Upper lobe of left lung (tissue), 4 donors: ENCODE data around the gene SHISA6.

Experiments
- CTCF ChIP-seq, 6 experiments: fragments of 450-650 bp in 4 of 6; fragments of 200-600 bp in 2 of 6; sonication (generic) in 2 of 6; IDR thresholded peaks; one replicate each; pipeline ENCODE4 v1.5.1; 2016 to 2019; ENCODE audit warnings: antibody characterized with exemption in 6 of 6
- POLR2AphosphoS5 ChIP-seq, 2 donors: sonication (generic); formaldehyde crosslinking; IDR thresholded peaks; one replicate each; pipeline ENCODE4 v1.5.1; 2017; ENCODE audit warnings: antibody characterized with exemption in 2 of 2

- TF ChIP-seq POLR2AphosphoS5 (IDR thresholded peaks at IDR 0.05) (no peak), CTCF (IDR thresholded peaks at IDR 0.05) (no peak)
Observed at GRCh38 chr17:11486101-11486867, 245.3 kb downstream of the SHISA6 start.
